Mammary epithelial cell (primary cell): ENCODE results near the gene ANKRD17.

Experiments used
- EZH2 ChIP-seq: IDR thresholded peaks from 2 replicates; pipeline ENCODE4 v1.6.1; 2012; ENCODE audit warnings: low read length, inconsistent platforms, borderline replicate concordance
- TF ChIP-seq, protein P1 (sequence below), 2 donors: IDR thresholded peaks in 1 of 2; conservative IDR thresholded peaks in 1 of 2; 2 replicates each; pipeline ENCODE4 v1.5.1; 2011 to 2012; ENCODE audit warnings: inconsistent platforms in 2 of 2, low read length in 2 of 2, mild to moderate bottlenecking in 2 of 2, control low read depth in 1 of 2, low read depth in 1 of 2; ENCODE audit not compliant: insufficient read depth in 1 of 2; ENCODE audit errors: extremely low read depth in 1 of 2

DNA sequence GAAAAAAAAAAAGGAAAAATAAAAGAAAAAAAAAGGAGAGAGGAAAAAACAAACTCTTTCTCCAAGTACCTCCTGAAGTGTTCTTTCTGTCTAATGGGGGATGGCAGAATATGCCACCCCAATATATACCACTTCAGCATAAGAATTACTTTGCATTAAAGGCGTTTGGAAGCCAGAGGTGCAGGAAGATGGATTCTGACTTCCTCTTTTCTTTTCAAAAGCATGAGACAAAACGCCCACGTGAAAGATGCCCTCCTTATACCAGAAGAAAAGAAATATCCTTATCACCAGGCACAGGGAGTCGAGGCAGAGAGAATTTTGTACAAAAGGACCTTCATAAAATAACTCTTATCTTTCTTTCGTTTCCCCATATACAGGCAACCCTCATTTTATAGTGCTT, 230.0 kb downstream of the ANKRD17 start:
- TF ChIP-seq, protein P1, sequence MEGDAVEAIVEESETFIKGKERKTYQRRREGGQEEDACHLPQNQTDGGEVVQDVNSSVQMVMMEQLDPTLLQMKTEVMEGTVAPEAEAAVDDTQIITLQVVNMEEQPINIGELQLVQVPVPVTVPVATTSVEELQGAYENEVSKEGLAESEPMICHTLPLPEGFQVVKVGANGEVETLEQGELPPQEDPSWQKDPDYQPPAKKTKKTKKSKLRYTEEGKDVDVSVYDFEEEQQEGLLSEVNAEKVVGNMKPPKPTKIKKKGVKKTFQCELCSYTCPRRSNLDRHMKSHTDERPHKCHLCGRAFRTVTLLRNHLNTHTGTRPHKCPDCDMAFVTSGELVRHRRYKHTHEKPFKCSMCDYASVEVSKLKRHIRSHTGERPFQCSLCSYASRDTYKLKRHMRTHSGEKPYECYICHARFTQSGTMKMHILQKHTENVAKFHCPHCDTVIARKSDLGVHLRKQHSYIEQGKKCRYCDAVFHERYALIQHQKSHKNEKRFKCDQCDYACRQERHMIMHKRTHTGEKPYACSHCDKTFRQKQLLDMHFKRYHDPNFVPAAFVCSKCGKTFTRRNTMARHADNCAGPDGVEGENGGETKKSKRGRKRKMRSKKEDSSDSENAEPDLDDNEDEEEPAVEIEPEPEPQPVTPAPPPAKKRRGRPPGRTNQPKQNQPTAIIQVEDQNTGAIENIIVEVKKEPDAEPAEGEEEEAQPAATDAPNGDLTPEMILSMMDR (conservative IDR thresholded peaks at IDR 0.05 in 1 of 2, IDR thresholded peaks at IDR 0.05 in 1 of 2; ENCODE audit: extremely low read depth in 1 of 2, insufficient read depth in 1 of 2, low read depth in 1 of 2, low read length in 2 of 2) = no peak
- TF ChIP-seq EZH2 = no peak
